A673 (cell line): ENCODE measurements around the gene PCSK6.

Experiments used
- EZH2 ChIP-seq: fragments of 200-600 bp; sonication (generic); IDR thresholded peaks from 2 replicates; pipeline ENCODE4 v1.6.1; 2017; ENCODE audit warnings: borderline replicate concordance, low read depth, mild to moderate bottlenecking, mixed read lengths, antibody characterized with exemption, low read length; ENCODE audit not compliant: poor library complexity, severe bottlenecking
- TF ChIP-seq, protein P1 (sequence below): fragments of 300-800, 200-600 bp; sonication (generic); conservative IDR thresholded peaks from 2 replicates; pipeline ENCODE4 v1.5.1; 2017; ENCODE audit warnings: low read depth, mild to moderate bottlenecking, antibody characterized with exemption, low read length, moderate library complexity, mixed read lengths

DNA sequence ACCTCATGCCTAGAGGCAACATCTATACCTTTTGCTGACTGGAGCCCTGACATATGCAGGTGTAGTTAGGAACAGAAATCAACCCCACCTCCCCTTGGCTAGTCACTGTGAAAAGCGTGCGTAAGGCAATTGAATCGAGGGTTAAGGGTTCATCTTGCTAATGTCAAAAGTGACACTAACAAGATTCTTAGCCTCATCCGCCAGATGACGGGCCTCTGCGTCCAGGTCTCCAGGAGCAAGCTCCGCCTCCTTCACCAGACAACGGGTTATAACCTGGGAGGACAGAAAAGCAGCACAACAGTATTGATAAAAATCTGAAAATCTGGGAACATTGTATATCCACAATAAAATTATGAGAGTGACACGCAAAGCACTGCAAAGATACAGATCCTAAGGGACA is 216.9 kb downstream of the PCSK6 start:
- TF ChIP-seq, protein P1, sequence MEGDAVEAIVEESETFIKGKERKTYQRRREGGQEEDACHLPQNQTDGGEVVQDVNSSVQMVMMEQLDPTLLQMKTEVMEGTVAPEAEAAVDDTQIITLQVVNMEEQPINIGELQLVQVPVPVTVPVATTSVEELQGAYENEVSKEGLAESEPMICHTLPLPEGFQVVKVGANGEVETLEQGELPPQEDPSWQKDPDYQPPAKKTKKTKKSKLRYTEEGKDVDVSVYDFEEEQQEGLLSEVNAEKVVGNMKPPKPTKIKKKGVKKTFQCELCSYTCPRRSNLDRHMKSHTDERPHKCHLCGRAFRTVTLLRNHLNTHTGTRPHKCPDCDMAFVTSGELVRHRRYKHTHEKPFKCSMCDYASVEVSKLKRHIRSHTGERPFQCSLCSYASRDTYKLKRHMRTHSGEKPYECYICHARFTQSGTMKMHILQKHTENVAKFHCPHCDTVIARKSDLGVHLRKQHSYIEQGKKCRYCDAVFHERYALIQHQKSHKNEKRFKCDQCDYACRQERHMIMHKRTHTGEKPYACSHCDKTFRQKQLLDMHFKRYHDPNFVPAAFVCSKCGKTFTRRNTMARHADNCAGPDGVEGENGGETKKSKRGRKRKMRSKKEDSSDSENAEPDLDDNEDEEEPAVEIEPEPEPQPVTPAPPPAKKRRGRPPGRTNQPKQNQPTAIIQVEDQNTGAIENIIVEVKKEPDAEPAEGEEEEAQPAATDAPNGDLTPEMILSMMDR, result no peak
- no peak for TF ChIP-seq EZH2
